Naive thymus-derived CD4-positive, alpha-beta T cell (primary cell): ENCODE measurements around the gene NCEH1. TPM values are rescaled to one million over a fixed set of nuclear protein-coding genes. Genes with fewer than 3 reads are reported as not detected.
"Not testable (repeated sequence)": the region's sequence is repeated elsewhere in the genome, so short reads cannot be mapped to it uniquely, and the experiment has no call there.

Experiments
- ATAC-seq: fragments of 150-1000 bp; cut with Tn5 transposase; 2 replicates; pipeline ENCODE4 v1.10.0; 2021; ENCODE audit warnings: mild to moderate bottlenecking, moderate library complexity
- CTCF ChIA-PET: fragments of 350-600 bp; sonication (Branson Sonifier 250); formaldehyde crosslinking; loops from one replicate; lab custom pipeline; 2021; ENCODE audit warnings: antibody characterized with exemption; lab: Charles Lee
- POLR2A ChIA-PET: fragments of 350-600 bp; sonication (Branson Sonifier 250); formaldehyde crosslinking; loops from one replicate; lab custom pipeline; 2021; ENCODE audit warnings: antibody characterized with exemption, inconsistent platforms; lab: Charles Lee
- DNase-seq, 9 donors: peaks; one replicate each; pipeline versions ENCODE4 v3.0.0 to v3.0.0-alpha.2; 2020 to 2022; ENCODE audit warnings: mixed read lengths in 1 of 9
- H3K27ac ChIP-seq: one replicate; pipeline ENCODE4 v1.7.0; 2013; ENCODE audit warnings: mild to moderate bottlenecking, low read depth, low read length, moderate library complexity
- H3K27me3 ChIP-seq, 2 donors: one replicate each; pipeline ENCODE4 v1.7.0; 2013; ENCODE audit warnings: low read length in 2 of 2, mild to moderate bottlenecking in 2 of 2, moderate library complexity in 2 of 2; ENCODE audit not compliant: control insufficient read depth in 2 of 2, insufficient read depth in 2 of 2
- H3K36me3 ChIP-seq, 3 experiments: 1 replicate in 2 of 3; 2 replicates in 1 of 3; pipeline ENCODE4 v1.7.0; 2013; ENCODE audit warnings: low read length in 3 of 3, mild to moderate bottlenecking in 3 of 3, moderate library complexity in 1 of 3; ENCODE audit not compliant: insufficient read depth in 3 of 3, control insufficient read depth in 2 of 3
- H3K4me1 ChIP-seq, 2 donors: one replicate each; pipeline ENCODE4 v1.7.0; 2013; ENCODE audit warnings: low read length in 2 of 2, mild to moderate bottlenecking in 2 of 2, moderate library complexity in 1 of 2; ENCODE audit not compliant: control insufficient read depth in 2 of 2, insufficient read depth in 2 of 2
- H3K4me3 ChIP-seq: 2 replicates; pipeline ENCODE4 v1.7.0; 2013; ENCODE audit warnings: mild to moderate bottlenecking, low read length
- H3K9me3 ChIP-seq, 3 experiments: 1 replicate in 2 of 3; 2 replicates in 1 of 3; pipeline ENCODE4 v1.7.0; 2013; ENCODE audit warnings: low read length in 3 of 3; ENCODE audit not compliant: control insufficient read depth in 2 of 3
- H3K27ac Mint-ChIP-seq, 9 donors: one replicate each; pipeline ENCODE4 v1.8.0; 2020 to 2022; ENCODE audit warnings: mixed read lengths in 9 of 9, mild to moderate bottlenecking in 8 of 9, moderate library complexity in 5 of 9, inconsistent platforms in 2 of 9
- H3K27me3 Mint-ChIP-seq, 5 donors: one replicate each; pipeline ENCODE4 v1.8.0; 2021 to 2022; ENCODE audit warnings: mixed read lengths in 5 of 5, mild to moderate bottlenecking in 1 of 5
- H3K36me3 Mint-ChIP-seq, 5 donors: one replicate each; pipeline ENCODE4 v1.8.0; 2020 to 2022; ENCODE audit warnings: mixed read lengths in 5 of 5, mild to moderate bottlenecking in 3 of 5, inconsistent platforms in 1 of 5
- H3K4me1 Mint-ChIP-seq, 7 donors: one replicate each; pipeline ENCODE4 v1.8.0; 2020 to 2022; ENCODE audit warnings: mixed read lengths in 7 of 7, mild to moderate bottlenecking in 3 of 7, inconsistent platforms in 1 of 7
- H3K4me3 Mint-ChIP-seq, 10 donors: one replicate each; pipeline ENCODE4 v1.8.0; 2020 to 2022; ENCODE audit warnings: mild to moderate bottlenecking in 10 of 10, mixed read lengths in 10 of 10, moderate library complexity in 6 of 10, inconsistent platforms in 2 of 10
- H3K9me3 Mint-ChIP-seq, 11 donors: one replicate each; pipeline ENCODE4 v1.8.0; 2020 to 2022; ENCODE audit warnings: mixed read lengths in 11 of 11, mild to moderate bottlenecking in 4 of 11, inconsistent platforms in 1 of 11, moderate library complexity in 1 of 11
- intact Hi-C, 2 donors: fragments of 100-400 bp; cut with micrococcal nuclease; formaldehyde crosslinking; loops; one replicate each; pipeline ENCODE4 v1.15.1; 2023
- polyA plus RNA-seq, 2 donors: library from polyadenylated mRNA; unstranded; fragments of 300-500 nt; fragmentation: Illumina TruSeq; gene quantifications; one replicate each; pipeline ENCODE4 v1.2.3, GENCODE V29; 2021
- total RNA-seq, 6 experiments: library from RNA in 5 of 6; stranded (reverse) in 5 of 6; gene quantifications; 1 replicate in 5 of 6; 2 replicates in 1 of 6; pipeline ENCODE4 v1.2.3 and lab custom pipeline; 2021 to 2026

The NCEH1 gene
- total and polyA plus RNA-seq, 7 experiments from 2014 or later = 1.2 to 8.9 (median 3.5) TPM

- H3K4me1 ChIP-seq = no peaks in the 10 kb centered on the region
These were observed 15.5 kb upstream of the NCEH1 start for GRCh38 chr3:172726380-172726779.

GRCh38 chr3:172722536-172723040, 11.7 kb upstream of the NCEH1 start:
- ATAC-seq, CTCF ChIA-PET, H3K4me3 Mint-ChIP-seq, POLR2A ChIA-PET, H3K9me3 ChIP-seq, H3K36me3 Mint-ChIP-seq, H3K27ac Mint-ChIP-seq, DNase-seq, H3K36me3 ChIP-seq, H3K27me3 ChIP-seq, intact Hi-C loops, H3K4me1 ChIP-seq, H3K27ac ChIP-seq, H3K4me3 ChIP-seq, H3K4me1 Mint-ChIP-seq: not testable (repeated sequence)
- peaks cover 0 to 14% (median 5%) of the 10 kb centered on the region in 11 donors for H3K9me3 Mint-ChIP-seq
- H3K27me3 Mint-ChIP-seq = peaks cover 0 to 32% (median 6%) of the 10 kb centered on the region in 5 donors

More at GRCh38 chr3:172726380-172726779, 15.5 kb upstream of the NCEH1 start:
- peaks cover 0 to 14% (median 5%) of the 10 kb centered on the region in 11 donors for H3K9me3 Mint-ChIP-seq
- no peak overlapping the region for H3K4me3 ChIP-seq
- ATAC-seq (no peak), DNase-seq (no peak)
- H3K9me3 ChIP-seq = no peaks in the 10 kb centered on the region
- intact Hi-C loops = no loop called here
- H3K27ac ChIP-seq = no peak overlapping the region
- ChIA-PET POLR2A (no interaction called here), CTCF (no interaction called here)
- H3K36me3 ChIP-seq = no peaks in the 10 kb centered on the region
- no peak overlapping the region for H3K27ac Mint-ChIP-seq
- H3K4me3 Mint-ChIP-seq = no peak overlapping the region
- H3K27me3 ChIP-seq = no peaks in the 10 kb centered on the region
- H3K4me1 Mint-ChIP-seq = no peaks in the 10 kb centered on the region
- peaks cover 0 to 5% (median 4%) of the 10 kb centered on the region in 5 donors for H3K36me3 Mint-ChIP-seq
- H3K27me3 Mint-ChIP-seq = peaks cover 0 to 38% (median 0%) of the 10 kb centered on the region in 5 donors

GRCh38 chr3:172717493-172718088, 6.7 kb upstream of the NCEH1 start:
- POLR2A ChIA-PET = interaction anchor here (0.8 kb wide), 1 partner anchor 399 kb away, joined by 3 read pairs; no protein-coding TSS in a partner anchor
- intact Hi-C loops = no loop called here
- DNase-seq = peak in 1 of 9 donors; percentile 4
- H3K4me3 Mint-ChIP-seq = no peak overlapping the region
- Histone ChIP-seq H3K9me3 (no peaks in the 10 kb centered on the region), H3K36me3 (no peaks in the 10 kb centered on the region), H3K4me1 (no peaks in the 10 kb centered on the region), H3K27ac (no peak overlapping the region), H3K4me3 (no peak overlapping the region), H3K27me3 (peaks cover 0 to 2% of the 10 kb centered on the region in 2 donors)
- peaks cover 0 to 5% (median 0%) of the 10 kb centered on the region in 5 donors for H3K36me3 Mint-ChIP-seq
- H3K27ac Mint-ChIP-seq = no peak overlapping the region
- no peaks in the 10 kb centered on the region for H3K4me1 Mint-ChIP-seq
- H3K27me3 Mint-ChIP-seq = peaks cover 0 to 22% (median 6%) of the 10 kb centered on the region in 5 donors
- peak; percentile 51 for ATAC-seq
- peaks cover 0 to 3% (median 0%) of the 10 kb centered on the region in 11 donors for H3K9me3 Mint-ChIP-seq
- CTCF ChIA-PET = no interaction called here

GRCh38 chr3:172716476-172716875, 5.6 kb upstream of the NCEH1 start:
- Histone ChIP-seq H3K27me3 (peaks cover 0 to 2% of the 10 kb centered on the region in 2 donors), H3K9me3 (no peaks in the 10 kb centered on the region), H3K4me3 (no peak overlapping the region), H3K27ac (no peak overlapping the region), H3K4me1 (no peaks in the 10 kb centered on the region), H3K36me3 (no peaks in the 10 kb centered on the region)
- H3K27ac Mint-ChIP-seq = no peak overlapping the region
- ChIA-PET CTCF (no interaction called here), POLR2A (no interaction called here)
- H3K4me1 Mint-ChIP-seq = no peaks in the 10 kb centered on the region
- H3K27me3 Mint-ChIP-seq = peaks cover 0 to 19% (median 6%) of the 10 kb centered on the region in 5 donors
- intact Hi-C loops = no loop called here
- H3K36me3 Mint-ChIP-seq = peaks cover 0 to 5% (median 0%) of the 10 kb centered on the region in 5 donors
- H3K4me3 Mint-ChIP-seq = no peak overlapping the region
- peaks cover 0 to 3% (median 0%) of the 10 kb centered on the region in 11 donors for H3K9me3 Mint-ChIP-seq
- DNase-seq (no peak), ATAC-seq (peak; percentile 68)

GRCh38 chr3:172713316-172713715, 2.4 kb upstream of the NCEH1 start:
- CTCF ChIA-PET = interaction anchor here (1.0 kb wide), 1 partner anchor 45 kb away, joined by 3 read pairs; no protein-coding TSS in a partner anchor
- H3K4me1 Mint-ChIP-seq = peaks cover 11 to 26% (median 21%) of the 10 kb centered on the region in 7 donors
- no peaks in the 10 kb centered on the region for H3K9me3 Mint-ChIP-seq
- Histone ChIP-seq H3K4me3 (no peak overlapping the region), H3K4me1 (peaks cover 5 to 13% of the 10 kb centered on the region in 2 donors), H3K9me3 (no peaks in the 10 kb centered on the region), H3K27me3 (no peaks in the 10 kb centered on the region), H3K27ac (no peak overlapping the region), H3K36me3 (no peaks in the 10 kb centered on the region)
- ATAC-seq (no peak), DNase-seq (no peak)
- H3K27ac Mint-ChIP-seq = no peak overlapping the region
- H3K4me3 Mint-ChIP-seq = no peak overlapping the region
- intact Hi-C loops = no loop called here
- POLR2A ChIA-PET = no interaction called here
- H3K27me3 Mint-ChIP-seq = peaks cover 0 to 17% (median 0%) of the 10 kb centered on the region in 5 donors
- no peaks in the 10 kb centered on the region for H3K36me3 Mint-ChIP-seq

GRCh38 chr3:172711454-172711795, 558 bp upstream of the NCEH1 start:
- intact Hi-C loops = loop anchor here (1.0 to 2.0 kb wide), 3 partner anchors 38 to 605 kb away; partner anchors contain the start of gene ECT2 (in 2 of the 2)
- DNase-seq = no peak
- no peaks in the 10 kb centered on the region for H3K9me3 ChIP-seq
- Mint-ChIP-seq H3K4me1 (peaks cover 12 to 26% (median 21%) of the 10 kb centered on the region in 7 donors), H3K36me3 (no peaks in the 10 kb centered on the region), H3K27ac (peak overlapping the region in 6 of 9 donors; percentile 53 to 91 (median 86)), H3K9me3 (no peaks in the 10 kb centered on the region), H3K4me3 (peak overlapping the region; percentile 93 to 98 (median 97)), H3K27me3 (peaks cover 0 to 17% (median 0%) of the 10 kb centered on the region in 5 donors)
- peak; percentile 15 for ATAC-seq
- peak overlapping the region; percentile 45 for H3K27ac ChIP-seq
- ChIA-PET CTCF (no interaction called here), POLR2A (no interaction called here)
- no peaks in the 10 kb centered on the region for H3K36me3 ChIP-seq
- peak overlapping the region; percentile 90 for H3K4me3 ChIP-seq
- no peaks in the 10 kb centered on the region for H3K27me3 ChIP-seq
- peaks cover 5 to 13% of the 10 kb centered on the region in 2 donors for H3K4me1 ChIP-seq
